H9 (cell line): Measurements from ENCODE around the gene CLEC17A. TPM values are rescaled to one million over a fixed set of nuclear protein-coding genes. Genes with fewer than 3 reads are reported as not detected.

Experiments
- DNase-seq: peaks from one replicate; pipeline ENCODE4 v3.0.0-alpha.2; 2017
- H2AFZ ChIP-seq: one replicate; pipeline ENCODE4 v1.6.1; 2013; ENCODE audit warnings: mild to moderate bottlenecking, low read length, control low read depth, moderate library complexity
- H2AK5ac ChIP-seq: 2 replicates; pipeline ENCODE4 v1.6.1; 2013; ENCODE audit warnings: low read length, control low read depth, mixed read lengths; ENCODE audit not compliant: insufficient read length
- H2BK120ac ChIP-seq: one replicate; pipeline ENCODE4 v1.6.1; 2013; ENCODE audit warnings: low read depth, mild to moderate bottlenecking, low read length, control low read depth, inconsistent platforms; ENCODE audit not compliant: poor library complexity, severe bottlenecking
- H2BK12ac ChIP-seq: 2 replicates; pipeline ENCODE4 v1.6.1; 2013; ENCODE audit warnings: low read length, control low read depth, mixed read lengths, low read depth; ENCODE audit not compliant: insufficient read length
- H2BK15ac ChIP-seq: 2 replicates; pipeline ENCODE4 v1.6.1; 2013; ENCODE audit warnings: low read depth, low read length, control low read depth
- H2BK20ac ChIP-seq: one replicate; pipeline ENCODE4 v1.6.1; 2013; ENCODE audit warnings: low read depth, mild to moderate bottlenecking, low read length, control low read depth, inconsistent platforms; ENCODE audit not compliant: poor library complexity, severe bottlenecking
- H2BK5ac ChIP-seq: 2 replicates; pipeline ENCODE4 v1.6.1; 2013; ENCODE audit warnings: low read length, control low read depth, mixed read lengths; ENCODE audit not compliant: insufficient read length
- H3K14ac ChIP-seq: 2 replicates; pipeline ENCODE4 v1.6.1; 2013; ENCODE audit warnings: low read length, control low read depth; ENCODE audit not compliant: insufficient read depth
- H3K18ac ChIP-seq: 2 replicates; pipeline ENCODE4 v1.6.1; 2013; ENCODE audit warnings: low read depth, mild to moderate bottlenecking, mixed read lengths, low read length, control low read depth; ENCODE audit not compliant: insufficient read length
- H3K23ac ChIP-seq: 2 replicates; pipeline ENCODE4 v1.6.1; 2013; ENCODE audit warnings: low read length, control low read depth, mixed read lengths, low read depth; ENCODE audit not compliant: insufficient read length
- H3K23me2 ChIP-seq: 2 replicates; pipeline ENCODE4 v1.6.1; 2013; ENCODE audit warnings: low read depth, mild to moderate bottlenecking, mixed read lengths, low read length, control low read depth; ENCODE audit not compliant: insufficient read length, poor library complexity, severe bottlenecking
- H3K27ac ChIP-seq: 2 replicates; pipeline ENCODE4 v1.5.1; 2013; ENCODE audit warnings: low read length, control low read depth, mixed read lengths, low read depth; ENCODE audit not compliant: insufficient read length
- H3K27me3 ChIP-seq: 2 replicates; pipeline ENCODE4 v1.6.1; 2013; ENCODE audit warnings: low read length, control low read depth, inconsistent platforms; ENCODE audit not compliant: insufficient read depth
- H3K4ac ChIP-seq: 2 replicates; pipeline ENCODE4 v1.6.1; 2013; ENCODE audit warnings: low read depth, mild to moderate bottlenecking, control low read depth, inconsistent platforms, low read length, moderate library complexity
- H3K4me1 ChIP-seq: 2 replicates; pipeline ENCODE4 v1.6.1; 2013; ENCODE audit warnings: low read length, control low read depth, inconsistent platforms; ENCODE audit not compliant: insufficient read depth
- H3K4me2 ChIP-seq: 2 replicates; pipeline ENCODE4 v1.6.1; 2013; ENCODE audit warnings: low read length, control low read depth, mixed read lengths; ENCODE audit not compliant: insufficient read length, insufficient read depth
- H3K56ac ChIP-seq: 2 replicates; pipeline ENCODE4 v1.6.1; 2013; ENCODE audit warnings: low read depth, mild to moderate bottlenecking, mixed read lengths, low read length, control low read depth; ENCODE audit not compliant: insufficient read length
- H3K79me1 ChIP-seq: 2 replicates; pipeline ENCODE4 v1.6.1; 2013; ENCODE audit warnings: low read depth, mild to moderate bottlenecking, moderate library complexity, low read length, control low read depth, inconsistent platforms; ENCODE audit not compliant: insufficient read depth, poor library complexity, severe bottlenecking
- H3K79me2 ChIP-seq: 2 replicates; pipeline ENCODE4 v1.6.1; 2013; ENCODE audit warnings: low read length, control low read depth, inconsistent platforms; ENCODE audit not compliant: insufficient read depth
- H3K9ac ChIP-seq: 2 replicates; pipeline ENCODE4 v1.6.1; 2013; ENCODE audit warnings: low read length, control low read depth, mixed read lengths; ENCODE audit not compliant: insufficient read length; ENCODE audit errors: extremely low read depth
- H3K9me3 ChIP-seq: one replicate; pipeline ENCODE4 v1.6.1; 2013; ENCODE audit warnings: low read depth, low read length, inconsistent platforms; ENCODE audit not compliant: control insufficient read depth
- H3T11ph ChIP-seq: one replicate; pipeline ENCODE4 v1.6.1; 2013; ENCODE audit warnings: mild to moderate bottlenecking, low read length, control low read depth, inconsistent platforms
- H4K20me1 ChIP-seq: one replicate; pipeline ENCODE4 v1.6.1; 2013; ENCODE audit not compliant: control insufficient read depth, insufficient read length, insufficient read depth
- H4K5ac ChIP-seq: 2 replicates; pipeline ENCODE4 v1.6.1; 2013; ENCODE audit warnings: low read depth, mild to moderate bottlenecking, mixed read lengths, low read length, control low read depth; ENCODE audit not compliant: insufficient read length
- H4K8ac ChIP-seq: replicated peaks from 2 replicates; pipeline ENCODE4 v1.6.1; 2013; ENCODE audit warnings: low read length, control low read depth, mixed read lengths, low read depth; ENCODE audit not compliant: insufficient read length
- H4K91ac ChIP-seq: 2 replicates; pipeline ENCODE4 v1.6.1; 2013; ENCODE audit warnings: low read depth, mild to moderate bottlenecking, moderate library complexity, mixed read lengths, low read length, control low read depth; ENCODE audit not compliant: insufficient read length
- H3K27ac Mint-ChIP-seq, 3 experiments: 2 replicates in 2 of 3; 3 replicates in 1 of 3; pipeline ENCODE4 v1.8.0; 2020 to 2021; ENCODE audit warnings: mixed read lengths in 3 of 3, mild to moderate bottlenecking in 1 of 3, moderate library complexity in 1 of 3
- H3K27me3 Mint-ChIP-seq: 2 replicates; pipeline ENCODE4 v1.8.0; 2021; ENCODE audit warnings: low read depth, mild to moderate bottlenecking, moderate library complexity, mixed read lengths
- H3K36me3 Mint-ChIP-seq, 3 experiments: 2 replicates in 2 of 3; 3 replicates in 1 of 3; pipeline ENCODE4 v1.8.0; 2020 to 2021; ENCODE audit warnings: low read depth in 3 of 3, mixed read lengths in 3 of 3; ENCODE audit not compliant: insufficient read depth in 1 of 3
- H3K4me1 Mint-ChIP-seq, 2 experiments: 2 replicates each; pipeline ENCODE4 v1.8.0; 2020; ENCODE audit warnings: mixed read lengths in 2 of 2
- H3K4me3 Mint-ChIP-seq, 2 experiments: 2 replicates in 1 of 2; 3 replicates in 1 of 2; pipeline ENCODE4 v1.8.0; 2020 to 2021; ENCODE audit warnings: mild to moderate bottlenecking in 2 of 2, mixed read lengths in 2 of 2, moderate library complexity in 1 of 2
- H3K9me3 Mint-ChIP-seq, 2 experiments: 2 replicates in 1 of 2; 3 replicates in 1 of 2; pipeline ENCODE4 v1.8.0; 2020; ENCODE audit warnings: mild to moderate bottlenecking in 2 of 2, mixed read lengths in 2 of 2, moderate library complexity in 1 of 2
- CTCF ChIP-seq: fragments of 200-600 bp; sonication (generic); conservative IDR thresholded peaks from 3 replicates; pipeline ENCODE4 v1.8.0; 2021; ENCODE audit warnings: antibody characterized with exemption, mild to moderate bottlenecking
- WGBS: extraction: QIAGEN DNeasy Blood & Tissue Kit; methylation state at CpG from one replicate; pipeline ENCODE4 v1.1.7; 2013; ENCODE audit warnings: missing lambda C conversion rate, low lambda C conversion rate, mixed read lengths; ENCODE audit not compliant: insufficient read length; ENCODE audit errors: extremely low coverage; 5-methylcytosine and 5-hydroxymethylcytosine counted together
- total RNA-seq: library from RNA; stranded (reverse); gene quantifications from 2 replicates; pipeline ENCODE4 v1.2.1, GENCODE V29; 2021

The CLEC17A gene
- total RNA-seq, 1 experiment from 2014 or later: not detected

GRCh38 chr19:14571695-14572490 is 11.0 kb upstream of the CLEC17A start, which contains the start of gene NDUFB7:
NDUFB7 (minus strand) TSS chr19:14572066; CDS start chr19:14572000, 66 bp downstream.
- Histone ChIP-seq H2BK15ac (no peak within 1 kb of the TSS), H4K5ac (no peak within 1 kb of the TSS), H3K14ac (peak within 1 kb of the TSS; percentile 6; the same call in 1 of the 2 replicates), H3K4me1 (no peaks in the 10 kb centered on the region), H3K23ac (no peak within 1 kb of the TSS), H3T11ph (no peak within 1 kb of the TSS), H3K4me2 (peak within 1 kb of the TSS; percentile 62), H3K9me3 (no peaks in the 10 kb centered on the region), H2BK12ac (no peak within 1 kb of the TSS), H3K79me2 (peaks cover 9% of the 10 kb centered on the region; the same call in 1 of the 2 replicates), H2AK5ac (no peak within 1 kb of the TSS), H3K18ac (peak within 1 kb of the TSS; percentile 8), H2BK5ac (no peak within 1 kb of the TSS), H2BK20ac (no peak within 1 kb of the TSS), H3K4ac (no peak within 1 kb of the TSS), H4K20me1 (no peaks in the 10 kb centered on the region), H3K27ac (no peak within 1 kb of the TSS), H4K91ac (no peak within 1 kb of the TSS), H3K9ac (peak within 1 kb of the TSS; percentile 88), H3K27me3 (no peaks in the 10 kb centered on the region), H3K56ac (no peak within 1 kb of the TSS), H2AFZ (no peak within 1 kb of the TSS), H2BK120ac (no peak within 1 kb of the TSS), H4K8ac (no peak within 1 kb of the TSS), H3K79me1 (no peaks in the 10 kb centered on the region), H3K23me2 (peaks cover 8% of the 10 kb centered on the region)
- Mint-ChIP-seq H3K27ac (peak within 1 kb of the TSS; percentile 94 to 98 (median 96)), H3K9me3 (no peaks in the 10 kb centered on the region), H3K36me3 (peaks cover 9 to 20% (median 10%) of the 10 kb centered on the region in 3 experiments; a peak in 6 of 7 replicates), H3K4me3 (peak within 1 kb of the TSS; percentile 97 to 99), H3K27me3 (0 out of 2 replicates have a peak, but pooled peaks cover 2% of the 10 kb centered on the region), H3K4me1 (peaks cover 12 to 25% of the 10 kb centered on the region in 2 experiments)
- DNase-seq: peak; percentile 96
- no CpG with 5 or more reads among the region's 40 CpGs for WGBS
- TF ChIP-seq CTCF: peak; percentile 80
